ENCODE data around the gene GPR39.

GPR39 gene

DNA sequence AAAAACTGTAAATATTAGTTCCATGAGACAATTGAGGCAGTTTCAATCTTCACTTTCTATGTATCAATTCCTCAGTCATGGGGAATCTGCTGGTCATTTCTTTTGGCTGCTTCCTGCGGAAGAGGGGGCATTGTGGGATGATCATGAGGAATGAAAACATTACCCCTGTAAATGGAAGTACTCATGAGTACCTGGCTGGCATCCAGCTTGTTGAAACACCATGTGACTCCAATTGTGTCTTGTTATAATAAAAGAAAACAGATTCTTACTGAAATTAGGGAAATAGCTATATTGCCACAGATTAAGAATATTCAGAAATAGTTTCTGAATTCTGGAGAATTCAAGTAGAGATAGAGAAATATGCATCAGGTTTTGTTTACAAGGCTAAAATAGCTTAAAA is 41.6 kb upstream of the GPR39 start:
- H3K4me3 ChIP-seq (ENCODE audit: low read depth, low read length): no peak overlapping the region
- DNase-seq (ENCODE audit: low read depth): no peak
- TF ChIP-seq, protein P1, sequence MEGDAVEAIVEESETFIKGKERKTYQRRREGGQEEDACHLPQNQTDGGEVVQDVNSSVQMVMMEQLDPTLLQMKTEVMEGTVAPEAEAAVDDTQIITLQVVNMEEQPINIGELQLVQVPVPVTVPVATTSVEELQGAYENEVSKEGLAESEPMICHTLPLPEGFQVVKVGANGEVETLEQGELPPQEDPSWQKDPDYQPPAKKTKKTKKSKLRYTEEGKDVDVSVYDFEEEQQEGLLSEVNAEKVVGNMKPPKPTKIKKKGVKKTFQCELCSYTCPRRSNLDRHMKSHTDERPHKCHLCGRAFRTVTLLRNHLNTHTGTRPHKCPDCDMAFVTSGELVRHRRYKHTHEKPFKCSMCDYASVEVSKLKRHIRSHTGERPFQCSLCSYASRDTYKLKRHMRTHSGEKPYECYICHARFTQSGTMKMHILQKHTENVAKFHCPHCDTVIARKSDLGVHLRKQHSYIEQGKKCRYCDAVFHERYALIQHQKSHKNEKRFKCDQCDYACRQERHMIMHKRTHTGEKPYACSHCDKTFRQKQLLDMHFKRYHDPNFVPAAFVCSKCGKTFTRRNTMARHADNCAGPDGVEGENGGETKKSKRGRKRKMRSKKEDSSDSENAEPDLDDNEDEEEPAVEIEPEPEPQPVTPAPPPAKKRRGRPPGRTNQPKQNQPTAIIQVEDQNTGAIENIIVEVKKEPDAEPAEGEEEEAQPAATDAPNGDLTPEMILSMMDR (IDR thresholded peaks at IDR 0.05; ENCODE audit: insufficient read depth, low read depth, low read length, missing control alignments): no peak

DNA sequence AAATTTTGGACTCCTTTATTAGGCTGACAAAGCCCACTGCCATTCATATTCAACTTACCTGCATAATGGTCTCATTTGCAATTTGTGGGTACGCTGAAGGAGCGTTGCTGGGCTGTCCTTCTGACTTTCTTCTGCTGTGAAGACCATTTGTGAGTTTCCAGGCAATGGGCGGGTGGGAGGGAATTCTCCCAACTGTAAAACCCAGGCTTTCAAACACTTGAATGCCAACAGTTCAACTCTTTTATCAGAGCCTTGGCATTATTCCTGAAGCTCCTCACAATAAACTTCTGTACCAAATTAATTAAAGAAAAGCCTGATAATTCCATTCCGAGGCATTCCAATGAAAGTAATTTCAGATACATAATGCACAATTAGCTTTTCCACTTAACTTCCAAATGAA is 35.2 kb upstream of the GPR39 start:
- TF ChIP-seq, protein P1 (IDR thresholded peaks at IDR 0.05; ENCODE audit: insufficient read depth, low read depth, low read length, missing control alignments): no peak
- no peak for DNase-seq (ENCODE audit: low read depth)
- H3K4me3 ChIP-seq (ENCODE audit: low read depth, low read length): no peak overlapping the region

DNA sequence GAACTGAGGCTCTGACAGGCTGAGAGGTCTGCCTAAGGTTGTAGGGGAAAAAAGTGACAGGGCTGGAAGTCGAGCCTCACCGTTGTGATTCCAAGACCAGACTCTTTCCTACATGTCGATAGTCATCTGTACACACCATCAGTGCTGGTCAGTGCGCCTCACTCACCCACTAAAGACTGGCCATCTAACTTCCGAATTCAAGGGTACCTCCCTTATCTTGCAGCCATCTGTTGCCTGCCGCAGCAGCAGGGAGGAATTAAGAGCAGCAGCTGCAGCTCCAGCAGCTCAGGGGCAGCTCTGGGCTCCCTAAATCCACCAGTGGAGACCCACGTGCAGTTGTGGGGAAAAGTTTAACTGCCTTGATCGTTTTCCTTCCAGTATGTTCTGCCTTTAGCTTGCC is 32.6 kb upstream of the GPR39 start:
- no peak overlapping the region for H3K4me3 ChIP-seq (ENCODE audit: low read depth, low read length)
- TF ChIP-seq, protein P1 (IDR thresholded peaks at IDR 0.05; ENCODE audit: insufficient read depth, low read depth, low read length, missing control alignments): no peak
- no peak for DNase-seq (ENCODE audit: low read depth)

DNA sequence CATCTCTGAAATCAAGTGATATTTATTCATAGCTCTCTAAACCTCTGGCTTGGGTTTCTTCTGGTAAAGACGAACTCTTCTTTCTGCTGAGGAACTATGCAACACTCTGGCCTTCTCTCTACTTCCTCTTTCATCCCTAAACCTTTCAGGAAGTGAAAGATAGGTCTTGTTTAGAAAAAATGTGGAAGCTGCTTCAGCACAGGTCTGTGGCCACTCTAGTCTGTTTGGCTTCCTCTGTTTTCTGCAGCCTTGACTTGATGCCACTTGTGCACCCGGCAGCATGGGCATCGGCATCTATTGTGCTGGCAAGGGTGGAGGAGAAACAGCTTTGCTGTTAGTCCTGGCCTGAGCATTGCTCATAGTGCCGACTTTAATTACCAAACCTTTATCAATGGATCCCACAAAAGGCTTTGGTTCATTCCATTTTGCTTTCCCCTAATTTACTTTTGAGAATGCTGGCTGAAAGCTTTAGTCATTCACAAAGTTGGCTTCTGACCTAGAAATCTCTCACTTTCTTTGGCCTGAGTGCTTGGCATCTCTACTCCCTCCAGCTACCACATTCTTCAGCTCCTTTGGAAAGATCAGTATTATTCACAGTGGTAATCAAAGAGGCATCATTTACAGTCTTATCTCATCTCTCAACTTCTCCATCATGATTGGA is 32.0 kb upstream of the GPR39 start:
- TF ChIP-seq, protein P1 (IDR thresholded peaks at IDR 0.05; ENCODE audit: insufficient read depth, low read depth, low read length, missing control alignments): no peak
- no peak for DNase-seq (ENCODE audit: low read depth)
- H3K4me3 ChIP-seq (ENCODE audit: low read depth, low read length): no peak overlapping the region

DNA sequence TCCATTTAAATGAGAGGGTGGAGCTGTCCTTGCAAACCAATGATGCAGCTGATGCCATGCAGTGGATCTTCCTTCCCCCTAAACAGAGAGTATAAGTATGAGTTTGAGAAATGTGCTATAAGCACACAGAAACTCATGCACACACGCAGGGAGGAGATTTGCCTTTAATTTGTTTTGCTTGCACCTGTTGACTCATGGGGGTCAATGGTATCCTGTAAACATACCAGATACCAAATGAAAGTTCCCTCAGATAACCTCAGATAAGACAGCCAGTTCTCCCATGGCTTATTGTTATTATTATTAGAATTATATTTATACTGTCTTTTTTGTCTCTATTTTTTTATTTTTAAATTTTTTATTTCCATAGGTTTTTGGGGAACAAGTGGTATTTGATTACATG is 29.5 kb upstream of the GPR39 start:
- TF ChIP-seq, protein P1 (IDR thresholded peaks at IDR 0.05; ENCODE audit: insufficient read depth, low read depth, low read length, missing control alignments): no peak
- DNase-seq (ENCODE audit: low read depth): no peak
- H3K4me3 ChIP-seq (ENCODE audit: low read depth, low read length): no peak overlapping the region

DNA sequence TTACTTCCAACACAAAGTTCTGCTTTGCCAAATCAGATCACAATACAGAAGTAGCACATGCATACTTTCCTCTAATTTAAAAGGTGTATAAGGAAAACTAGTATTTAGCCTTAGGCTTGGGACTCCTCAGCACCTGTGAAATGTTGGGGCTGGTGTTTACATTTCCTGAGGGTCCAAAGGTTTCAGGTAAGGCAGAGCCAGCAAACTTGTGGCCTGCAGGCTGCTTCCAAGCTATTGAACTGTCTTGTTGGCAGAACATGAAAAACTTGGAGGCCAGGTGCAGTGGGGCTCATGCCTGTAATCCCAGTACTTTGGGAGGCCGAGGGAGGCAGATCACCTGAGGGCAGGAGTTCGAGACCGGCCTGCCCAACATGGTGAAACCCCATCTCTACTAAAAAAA is 26.5 kb upstream of the GPR39 start:
- no peak for DNase-seq (ENCODE audit: low read depth)
- no peak overlapping the region for H3K4me3 ChIP-seq (ENCODE audit: low read depth, low read length)
- TF ChIP-seq, protein P1 (IDR thresholded peaks at IDR 0.05; ENCODE audit: insufficient read depth, low read depth, low read length, missing control alignments): no peak

DNA sequence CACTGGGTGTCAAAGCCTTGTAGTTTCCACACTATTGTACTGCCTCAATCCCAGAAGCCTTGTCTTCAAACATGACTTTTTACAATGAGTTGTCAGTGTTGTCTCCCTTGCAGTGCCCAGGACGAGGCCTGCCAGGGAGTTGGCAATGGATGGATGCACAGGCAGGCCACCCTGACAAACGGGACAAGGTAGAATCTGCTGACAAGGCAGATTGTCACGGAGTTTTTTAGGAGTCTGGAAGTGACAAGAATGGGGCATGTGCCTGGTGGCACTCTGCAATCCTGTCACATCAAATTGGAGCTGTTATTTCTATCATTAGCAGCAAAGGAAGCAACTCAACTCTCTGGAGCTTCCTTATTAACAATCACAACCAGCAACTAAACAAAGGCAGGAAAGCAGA is 25.2 kb upstream of the GPR39 start:
- DNase-seq (ENCODE audit: low read depth): no peak
- TF ChIP-seq, protein P1 (IDR thresholded peaks at IDR 0.05; ENCODE audit: insufficient read depth, low read depth, low read length, missing control alignments): no peak
- H3K4me3 ChIP-seq (ENCODE audit: low read depth, low read length): no peak overlapping the region
